ENCODE results near the gene CFAP52.
"Not testable (repeated sequence)": the region's sequence is repeated elsewhere in the genome, so short reads cannot be mapped to it uniquely, and the experiment has no call there.

CFAP52 gene

DNA sequence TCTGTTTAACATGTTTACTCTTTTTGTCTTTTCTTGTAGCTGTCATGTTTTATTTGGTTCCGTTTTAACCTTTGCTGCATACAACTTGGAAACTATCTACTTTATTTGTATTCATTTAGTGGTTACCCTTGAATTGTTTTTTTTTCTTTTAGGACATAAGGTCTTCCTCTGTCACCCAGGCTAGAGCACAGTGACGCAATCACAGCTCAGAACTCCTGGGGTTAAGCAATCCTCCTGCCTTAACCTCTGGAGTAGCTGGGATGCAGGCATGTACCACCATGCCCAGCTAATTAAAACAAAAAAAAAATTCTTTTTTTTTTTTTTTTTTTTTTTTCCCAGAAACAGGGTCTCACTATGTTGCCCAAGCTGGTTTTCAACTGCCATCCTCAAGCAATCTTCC lies 39.0 kb downstream of the CFAP52 start:
- H3K4me1 ChIP-seq = no peaks in the 10 kb centered on the region
- no peaks in the 10 kb centered on the region for H3K36me3 ChIP-seq
- TF ChIP-seq CTCF (IDR thresholded peaks at IDR 0.05; ENCODE audit: low read depth, low read length) = no peak
- H3K4me3 ChIP-seq (ENCODE audit: low read depth, low read length) = no peak overlapping the region
- no peak for DNase-seq
- no peaks in the 10 kb centered on the region for H3K27me3 ChIP-seq
- H3K9me3 ChIP-seq = no peaks in the 10 kb centered on the region

DNA sequence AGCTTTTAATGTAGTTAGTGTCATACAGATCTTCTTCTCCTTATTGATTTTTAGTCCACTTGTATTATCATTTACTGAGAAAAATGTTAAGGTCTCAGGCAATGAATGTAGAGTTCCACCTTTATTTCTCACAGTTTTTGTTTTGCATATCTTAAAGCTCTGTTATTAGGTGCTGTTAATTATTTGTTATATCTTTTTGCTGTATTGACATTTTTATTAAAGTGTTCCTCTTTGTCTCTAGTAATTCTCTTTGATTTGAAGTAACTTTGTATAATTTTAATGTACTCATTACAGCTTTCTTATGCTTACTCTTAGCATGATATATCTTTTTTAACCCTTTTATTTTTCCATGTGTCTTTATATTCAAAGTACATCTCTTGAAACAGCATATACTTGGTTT lies 46.5 kb downstream of the CFAP52 start:
- no peak for TF ChIP-seq CTCF (IDR thresholded peaks at IDR 0.05; ENCODE audit: low read depth, low read length)

GRCh38 chr17:9628509-9628908 lies 52.1 kb downstream of the CFAP52 start:
- H3K4me1 ChIP-seq = no peaks in the 10 kb centered on the region
- no peak overlapping the region for H3K4me3 ChIP-seq (ENCODE audit: low read depth, low read length)
- TF ChIP-seq CTCF (IDR thresholded peaks at IDR 0.05; ENCODE audit: low read depth, low read length) = no peak
- H3K36me3 ChIP-seq = no peaks in the 10 kb centered on the region
- DNase-seq = no peak
- H3K9me3 ChIP-seq = no peaks in the 10 kb centered on the region
- H3K27me3 ChIP-seq = no peaks in the 10 kb centered on the region

More for the DNA sequence above, 46.5 kb downstream of the CFAP52 start:
- no peak for DNase-seq
- Histone ChIP-seq H3K4me1 (no peaks in the 10 kb centered on the region), H3K9me3 (no peaks in the 10 kb centered on the region), H3K27me3 (no peaks in the 10 kb centered on the region), H3K36me3 (no peaks in the 10 kb centered on the region), H3K4me3 (ENCODE audit: low read depth, low read length) (no peak overlapping the region)

GRCh38 chr17:9632741-9633140 lies 56.3 kb downstream of the CFAP52 start:
- no peak overlapping the region for H3K4me3 ChIP-seq (ENCODE audit: low read depth, low read length)
- no peak for DNase-seq
- no peaks in the 10 kb centered on the region for H3K9me3 ChIP-seq
- H3K4me1 ChIP-seq = no peaks in the 10 kb centered on the region
- H3K27me3 ChIP-seq = no peaks in the 10 kb centered on the region
- no peaks in the 10 kb centered on the region for H3K36me3 ChIP-seq
- no peak for TF ChIP-seq CTCF (IDR thresholded peaks at IDR 0.05; ENCODE audit: low read depth, low read length)

- Histone ChIP-seq H3K36me3 (no peaks in the 10 kb centered on the region), H3K27me3 (no peaks in the 10 kb centered on the region), H3K4me3 (ENCODE audit: low read depth, low read length) (no peak overlapping the region), H3K9me3 (no peaks in the 10 kb centered on the region), H3K4me1 (no peaks in the 10 kb centered on the region)
- DNase-seq = no peak
- TF ChIP-seq CTCF (IDR thresholded peaks at IDR 0.05; ENCODE audit: low read depth, low read length) = no peak
Measured at GRCh38 chr17:9635340-9635739, 58.9 kb downstream of the CFAP52 start.

DNA sequence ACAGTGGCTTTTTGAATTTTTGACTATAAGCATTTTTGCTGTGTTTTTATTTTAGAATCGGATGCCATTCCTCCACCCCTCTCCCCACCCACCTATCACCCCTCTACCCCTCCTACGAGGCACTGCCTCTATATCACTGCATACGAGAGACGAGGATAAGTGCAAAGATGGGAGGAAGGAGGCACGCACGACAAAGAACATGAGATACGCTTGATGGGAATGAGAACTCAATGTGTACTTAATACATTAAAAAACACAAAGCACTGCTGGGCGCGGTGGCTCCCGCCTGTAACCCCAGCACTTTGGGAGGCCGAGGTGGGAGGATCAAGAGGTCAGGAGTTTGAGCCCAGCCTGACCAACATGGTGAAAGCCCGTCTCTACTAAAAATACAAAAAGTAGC lies 60.1 kb downstream of the CFAP52 start:
- no peaks in the 10 kb centered on the region for H3K9me3 ChIP-seq
- H3K27me3 ChIP-seq = no peaks in the 10 kb centered on the region
- no peaks in the 10 kb centered on the region for H3K36me3 ChIP-seq
- H3K4me3 ChIP-seq (ENCODE audit: low read depth, low read length) = no peak overlapping the region
- H3K4me1 ChIP-seq = no peaks in the 10 kb centered on the region
- no peak for TF ChIP-seq CTCF (IDR thresholded peaks at IDR 0.05; ENCODE audit: low read depth, low read length)
- no peak for DNase-seq

- H3K9me3 ChIP-seq; H3K4me1 ChIP-seq; DNase-seq; H3K4me3 ChIP-seq (ENCODE audit: low read depth, low read length); H3K36me3 ChIP-seq; H3K27me3 ChIP-seq: not testable (repeated sequence)
Measured at GRCh38 chr17:9640388-9640787, 63.9 kb downstream of the CFAP52 start.
